ENCODE results near the gene AEN.

Gene AEN

DNA sequence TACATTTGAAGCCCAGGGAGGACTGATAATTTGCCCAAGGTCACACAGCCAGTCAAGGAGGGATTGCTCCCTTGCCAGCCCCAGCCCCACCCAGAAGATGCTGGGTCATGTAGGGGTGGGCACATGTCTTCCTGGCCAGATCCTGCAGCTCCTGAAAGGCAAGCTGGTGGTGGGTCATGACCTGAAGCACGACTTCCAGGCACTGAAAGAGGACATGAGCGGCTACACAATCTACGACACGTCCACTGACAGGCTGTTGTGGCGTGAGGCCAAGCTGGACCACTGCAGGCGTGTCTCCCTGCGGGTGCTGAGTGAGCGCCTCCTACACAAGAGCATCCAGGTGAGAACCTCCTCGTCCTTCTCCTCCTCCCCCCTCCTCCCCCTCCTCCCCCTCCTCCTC lies 30.8 kb downstream of the AEN start:
- TF ChIP-seq, protein P1, sequence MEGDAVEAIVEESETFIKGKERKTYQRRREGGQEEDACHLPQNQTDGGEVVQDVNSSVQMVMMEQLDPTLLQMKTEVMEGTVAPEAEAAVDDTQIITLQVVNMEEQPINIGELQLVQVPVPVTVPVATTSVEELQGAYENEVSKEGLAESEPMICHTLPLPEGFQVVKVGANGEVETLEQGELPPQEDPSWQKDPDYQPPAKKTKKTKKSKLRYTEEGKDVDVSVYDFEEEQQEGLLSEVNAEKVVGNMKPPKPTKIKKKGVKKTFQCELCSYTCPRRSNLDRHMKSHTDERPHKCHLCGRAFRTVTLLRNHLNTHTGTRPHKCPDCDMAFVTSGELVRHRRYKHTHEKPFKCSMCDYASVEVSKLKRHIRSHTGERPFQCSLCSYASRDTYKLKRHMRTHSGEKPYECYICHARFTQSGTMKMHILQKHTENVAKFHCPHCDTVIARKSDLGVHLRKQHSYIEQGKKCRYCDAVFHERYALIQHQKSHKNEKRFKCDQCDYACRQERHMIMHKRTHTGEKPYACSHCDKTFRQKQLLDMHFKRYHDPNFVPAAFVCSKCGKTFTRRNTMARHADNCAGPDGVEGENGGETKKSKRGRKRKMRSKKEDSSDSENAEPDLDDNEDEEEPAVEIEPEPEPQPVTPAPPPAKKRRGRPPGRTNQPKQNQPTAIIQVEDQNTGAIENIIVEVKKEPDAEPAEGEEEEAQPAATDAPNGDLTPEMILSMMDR (IDR thresholded peaks at IDR 0.05; ENCODE audit: extremely low read depth, missing control alignments): no peak
- no peak for DNase-seq (ENCODE audit: low spot score)

DNA sequence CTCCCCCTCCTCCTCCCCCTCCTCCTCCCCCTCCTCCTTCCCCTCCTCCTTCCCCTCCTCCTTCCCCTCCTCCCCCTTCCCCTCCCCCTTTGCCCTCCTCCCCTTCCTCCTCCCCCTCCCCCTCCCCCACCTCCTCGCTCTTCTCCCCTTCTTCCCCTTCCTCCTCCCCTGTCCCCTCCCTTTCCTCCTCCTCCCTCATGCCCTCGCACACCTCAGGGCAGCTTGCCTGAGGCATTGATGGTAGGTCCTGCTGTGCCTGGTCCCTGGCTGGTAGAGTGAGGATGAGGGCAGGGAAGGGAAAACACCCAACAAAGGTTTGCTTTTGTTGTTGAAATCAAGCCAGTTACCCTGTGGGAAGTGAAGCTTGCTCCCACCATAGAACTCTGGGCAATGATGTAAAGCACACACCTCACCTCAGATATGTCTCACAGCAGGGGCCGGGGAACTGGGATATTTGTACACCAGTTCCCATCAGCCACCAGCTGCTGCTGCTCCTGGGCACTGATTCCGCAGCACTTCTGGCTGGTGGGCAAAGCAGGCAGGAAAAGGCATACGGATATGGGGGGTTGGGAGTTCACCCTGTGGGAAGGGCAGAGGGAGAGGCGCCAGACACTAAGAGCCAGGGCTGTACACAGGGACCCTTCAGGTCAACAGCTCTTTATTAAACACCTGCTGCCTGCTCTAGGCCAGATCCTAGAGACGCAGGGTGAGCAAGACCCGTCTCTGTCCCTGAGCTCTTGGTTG lies 31.5 kb downstream of the AEN start:
- TF ChIP-seq, protein P1 (IDR thresholded peaks at IDR 0.05; ENCODE audit: extremely low read depth, missing control alignments): no peak
- DNase-seq (ENCODE audit: low spot score): no peak

DNA sequence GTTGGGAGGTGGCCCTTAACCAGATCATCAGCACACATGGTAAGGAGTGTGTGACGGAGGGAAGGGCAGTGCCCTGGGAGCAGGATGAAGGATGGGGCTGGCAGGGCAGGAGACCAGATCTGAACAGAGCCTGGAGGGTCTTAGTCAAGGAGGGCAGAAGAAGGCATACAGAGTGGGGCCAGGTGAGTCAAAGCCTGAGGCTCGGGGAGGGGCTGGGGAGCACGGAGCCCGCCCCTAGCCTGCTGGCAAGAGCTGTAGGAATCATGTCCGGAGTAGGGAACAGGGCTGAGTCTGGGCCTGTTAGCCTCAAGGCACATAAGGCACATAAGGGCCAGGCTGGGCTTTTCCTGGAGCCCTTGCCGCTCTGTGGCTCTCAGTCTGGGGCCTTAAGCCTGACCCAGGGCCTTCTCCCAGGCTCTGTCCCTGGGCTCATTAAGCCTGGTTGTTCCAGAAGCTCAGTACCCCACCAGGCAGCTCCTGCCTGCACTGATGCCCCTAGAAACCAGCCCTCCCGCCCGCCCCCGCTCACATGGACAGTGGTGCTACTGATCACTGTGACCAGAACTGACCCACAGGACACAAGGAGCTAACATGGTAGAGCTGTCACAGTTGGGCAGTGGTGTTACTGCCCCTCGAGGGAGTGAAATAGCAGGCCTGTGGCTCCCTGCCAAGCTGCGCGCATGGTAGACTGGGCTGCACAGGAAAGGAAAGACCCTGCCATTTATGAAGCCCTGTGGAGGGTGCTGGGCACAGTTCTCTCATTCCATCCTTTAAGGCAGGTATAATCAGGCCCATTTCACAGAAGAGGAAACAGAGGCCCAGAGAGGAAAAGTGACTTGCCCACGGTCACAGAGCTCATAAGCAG lies 32.3 kb downstream of the AEN start:
- DNase-seq (ENCODE audit: low spot score): no peak
- TF ChIP-seq, protein P1 (IDR thresholded peaks at IDR 0.05; ENCODE audit: extremely low read depth, missing control alignments): no peak

DNA sequence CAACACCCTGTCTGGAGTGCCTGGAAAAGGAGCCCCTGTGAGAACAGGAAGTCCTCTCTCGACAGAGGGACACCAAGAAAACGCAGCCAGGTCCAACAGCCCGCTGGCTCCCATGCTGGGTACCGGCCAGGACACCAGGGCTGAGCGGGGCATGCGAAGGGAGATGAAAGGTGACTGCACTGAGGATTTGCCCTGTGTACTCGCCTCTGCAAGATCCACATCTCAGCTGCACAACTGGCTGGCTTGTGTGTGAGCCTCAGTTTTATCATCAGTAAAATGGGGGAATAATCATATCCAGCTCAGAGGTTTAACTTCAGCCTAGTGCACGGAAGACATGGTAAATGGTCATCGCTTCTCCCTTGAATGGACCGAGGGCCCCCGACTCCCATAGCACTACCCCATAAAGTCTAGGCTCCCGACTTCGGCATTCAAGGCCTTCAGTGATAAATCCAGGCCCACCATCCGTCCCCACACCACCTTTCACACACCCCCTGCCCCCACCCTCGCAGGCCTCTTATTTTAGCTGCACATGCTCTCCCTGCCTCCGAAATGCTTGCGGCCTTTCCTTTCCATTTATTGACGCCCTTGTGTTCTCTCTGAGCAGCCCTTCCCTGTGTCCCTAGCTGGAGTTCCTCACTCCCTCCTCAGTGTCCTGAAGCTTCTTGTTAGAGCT lies 33.4 kb downstream of the AEN start:
- TF ChIP-seq, protein P1 (IDR thresholded peaks at IDR 0.05; ENCODE audit: extremely low read depth, missing control alignments): no peak
- DNase-seq (ENCODE audit: low spot score): no peak

DNA sequence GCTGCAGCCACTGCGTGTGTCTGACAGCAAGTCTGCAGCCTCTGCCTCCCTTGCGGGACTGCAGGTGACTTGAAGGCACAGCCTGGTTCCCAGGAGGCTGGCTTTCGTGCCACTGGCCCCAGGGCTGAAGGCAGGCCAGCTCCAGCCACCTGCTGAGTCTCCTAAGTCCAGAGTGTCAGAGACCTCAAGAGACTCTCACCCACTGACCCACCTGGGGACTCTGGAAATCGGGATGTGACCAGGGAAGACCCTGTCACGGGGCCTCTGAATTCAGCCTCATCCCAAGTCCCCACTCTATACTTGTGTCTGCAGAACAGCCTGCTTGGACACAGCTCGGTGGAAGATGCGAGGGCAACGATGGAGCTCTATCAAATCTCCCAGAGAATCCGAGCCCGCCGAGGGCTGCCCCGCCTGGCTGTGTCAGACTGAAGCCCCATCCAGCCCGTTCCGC lies 34.0 kb downstream of the AEN start:
- no peak for DNase-seq (ENCODE audit: low spot score)
- TF ChIP-seq, protein P1 (IDR thresholded peaks at IDR 0.05; ENCODE audit: extremely low read depth, missing control alignments): no peak

DNA sequence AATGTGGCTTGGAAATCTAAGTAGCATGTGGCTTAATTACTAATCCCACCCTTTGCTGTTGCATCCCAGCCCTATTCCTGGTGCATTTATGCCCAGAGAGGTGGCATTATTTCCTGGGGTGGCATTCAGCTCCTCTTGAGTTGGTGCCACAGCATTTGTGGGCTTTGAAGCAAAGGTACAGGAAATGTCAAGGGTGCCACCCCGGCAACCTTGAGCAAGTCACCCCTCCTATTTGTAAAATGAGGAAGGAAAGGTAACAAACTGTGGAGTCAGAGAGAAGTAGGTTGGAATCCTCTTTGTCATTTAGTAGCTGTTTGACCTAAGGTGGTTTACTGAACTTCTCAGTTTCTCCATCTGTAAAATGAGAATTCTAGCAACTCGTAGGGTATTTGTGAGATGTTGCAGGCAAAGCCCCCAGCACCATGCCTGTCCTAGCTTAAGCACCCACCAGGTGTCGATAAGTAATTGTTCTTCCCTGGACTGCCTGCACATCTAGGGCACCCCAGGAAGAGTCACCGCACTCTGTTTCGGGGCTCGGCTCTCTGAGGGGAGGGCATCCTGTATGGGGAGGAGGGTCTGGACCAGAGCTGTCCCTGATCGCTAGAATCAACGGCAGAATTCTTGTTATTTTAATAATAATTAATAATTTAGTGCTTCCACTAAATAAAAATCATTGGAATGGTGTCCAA lies 34.8 kb downstream of the AEN start:
- TF ChIP-seq, protein P1 (IDR thresholded peaks at IDR 0.05; ENCODE audit: extremely low read depth, missing control alignments): no peak
- no peak for DNase-seq (ENCODE audit: low spot score)

Measured in GM20000 (cell line).